NCI-H2171 treated with DMSO at 0.1 percent for 48 hours (cell line): Measurements from ENCODE around the gene NLGN2.

Experiments
- DNase-seq: peaks from one replicate; lab custom pipeline; 2025; lab: John Stamatoyannopoulos, UW

NLGN2 gene

GRCh38 chr17:7466318-7466638, 58.6 kb downstream of the NLGN2 start:
- DNase-seq, result no peak

GRCh38 chr17:7466639-7467341, 59.1 kb downstream of the NLGN2 start:
- DNase-seq, result no peak

GRCh38 chr17:7467498-7467897, 59.9 kb downstream of the NLGN2 start:
- no peak for DNase-seq

GRCh38 chr17:7468290-7468689, 60.6 kb downstream of the NLGN2 start:
- no peak for DNase-seq

- DNase-seq, result no peak
Measured at GRCh38 chr17:7468804-7469389, 61.3 kb downstream of the NLGN2 start.
